Measurements from ENCODE around the gene SHOX.

DNA sequence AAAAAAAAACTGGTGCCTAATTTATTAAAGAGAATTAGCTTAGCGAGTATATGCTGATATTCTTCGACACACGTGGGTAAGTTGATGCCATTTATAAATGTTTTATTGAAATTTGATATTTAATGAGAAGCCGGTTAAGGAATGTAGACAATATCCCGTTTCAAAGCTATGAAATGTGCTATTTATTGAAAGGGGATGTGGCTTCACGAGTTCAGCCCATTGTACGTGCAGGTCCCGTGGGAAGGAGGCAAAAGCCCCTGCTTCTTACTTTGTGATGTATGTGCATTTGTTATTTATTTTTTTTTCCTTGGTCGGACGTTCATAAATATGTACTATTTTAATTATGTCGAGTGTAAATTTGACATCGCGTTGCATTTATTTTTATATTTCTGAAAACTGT is 20.2 kb downstream of the SHOX start:
- TF ChIP-seq, protein P1, sequence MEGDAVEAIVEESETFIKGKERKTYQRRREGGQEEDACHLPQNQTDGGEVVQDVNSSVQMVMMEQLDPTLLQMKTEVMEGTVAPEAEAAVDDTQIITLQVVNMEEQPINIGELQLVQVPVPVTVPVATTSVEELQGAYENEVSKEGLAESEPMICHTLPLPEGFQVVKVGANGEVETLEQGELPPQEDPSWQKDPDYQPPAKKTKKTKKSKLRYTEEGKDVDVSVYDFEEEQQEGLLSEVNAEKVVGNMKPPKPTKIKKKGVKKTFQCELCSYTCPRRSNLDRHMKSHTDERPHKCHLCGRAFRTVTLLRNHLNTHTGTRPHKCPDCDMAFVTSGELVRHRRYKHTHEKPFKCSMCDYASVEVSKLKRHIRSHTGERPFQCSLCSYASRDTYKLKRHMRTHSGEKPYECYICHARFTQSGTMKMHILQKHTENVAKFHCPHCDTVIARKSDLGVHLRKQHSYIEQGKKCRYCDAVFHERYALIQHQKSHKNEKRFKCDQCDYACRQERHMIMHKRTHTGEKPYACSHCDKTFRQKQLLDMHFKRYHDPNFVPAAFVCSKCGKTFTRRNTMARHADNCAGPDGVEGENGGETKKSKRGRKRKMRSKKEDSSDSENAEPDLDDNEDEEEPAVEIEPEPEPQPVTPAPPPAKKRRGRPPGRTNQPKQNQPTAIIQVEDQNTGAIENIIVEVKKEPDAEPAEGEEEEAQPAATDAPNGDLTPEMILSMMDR (IDR thresholded peaks at IDR 0.05; ENCODE audit: low read depth, low read length), result no peak
- TF ChIP-seq EZH2phosphoT487 (IDR thresholded peaks at IDR 0.05; ENCODE audit: low read depth), result no peak

Data from OCI-LY3 (cell line).